Measurements from ENCODE around the gene GALT. TPM values are rescaled to one million over a fixed set of nuclear protein-coding genes. Genes with fewer than 3 reads are reported as not detected.

GALT gene
- total RNA-seq, 1 donor from 2014 or later, result 57.2 TPM

DNA sequence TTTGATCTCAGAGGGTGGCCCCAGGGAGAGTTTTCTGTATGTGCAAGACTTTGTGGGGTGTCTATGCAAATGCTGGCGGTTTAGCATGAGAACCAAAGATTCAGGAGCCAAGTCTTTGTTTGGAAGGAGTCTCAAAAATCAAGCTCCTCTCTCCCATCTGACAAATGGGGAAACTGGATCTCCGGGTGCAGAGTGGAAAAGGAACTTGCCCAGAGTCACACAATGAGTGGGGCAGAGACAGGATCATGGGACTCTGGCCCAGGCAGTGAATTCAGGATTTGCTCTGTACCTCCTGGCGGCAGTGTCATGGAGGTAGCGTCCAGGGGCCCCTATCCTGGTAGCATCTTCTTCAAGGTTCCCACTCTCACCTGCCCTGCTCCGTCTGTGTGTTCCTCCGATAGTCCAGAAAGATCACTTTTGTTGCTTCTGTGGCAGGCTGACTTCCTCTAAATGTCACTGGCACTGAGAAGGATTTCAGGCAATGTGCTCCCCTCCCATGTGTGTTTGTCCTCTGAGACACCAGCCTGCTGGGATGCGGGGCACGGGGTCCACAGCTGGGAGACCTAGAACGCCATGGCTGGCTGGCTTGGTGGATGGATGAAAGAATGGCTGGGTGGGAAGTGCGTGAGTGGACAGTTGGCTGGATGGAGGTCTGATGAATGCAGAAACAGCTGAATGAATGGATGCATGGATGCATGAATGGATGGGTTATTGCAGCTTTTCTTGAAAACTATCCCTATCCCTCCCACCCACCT lies 41.0 kb downstream of the GALT start:
- Mint-ChIP-seq H3K4me1 (ENCODE audit: unreplicated experiment) (no peaks in the 10 kb centered on the region), H3K4me3 (ENCODE audit: unreplicated experiment) (no peak overlapping the region), H3K36me3 (ENCODE audit: unreplicated experiment) (no peaks in the 10 kb centered on the region), H3K27ac (ENCODE audit: unreplicated experiment) (no peak overlapping the region), H3K9me3 (ENCODE audit: unreplicated experiment) (no peaks in the 10 kb centered on the region), H3K27me3 (ENCODE audit: unreplicated experiment) (no peaks in the 10 kb centered on the region)
- TF ChIP-seq, protein P1, sequence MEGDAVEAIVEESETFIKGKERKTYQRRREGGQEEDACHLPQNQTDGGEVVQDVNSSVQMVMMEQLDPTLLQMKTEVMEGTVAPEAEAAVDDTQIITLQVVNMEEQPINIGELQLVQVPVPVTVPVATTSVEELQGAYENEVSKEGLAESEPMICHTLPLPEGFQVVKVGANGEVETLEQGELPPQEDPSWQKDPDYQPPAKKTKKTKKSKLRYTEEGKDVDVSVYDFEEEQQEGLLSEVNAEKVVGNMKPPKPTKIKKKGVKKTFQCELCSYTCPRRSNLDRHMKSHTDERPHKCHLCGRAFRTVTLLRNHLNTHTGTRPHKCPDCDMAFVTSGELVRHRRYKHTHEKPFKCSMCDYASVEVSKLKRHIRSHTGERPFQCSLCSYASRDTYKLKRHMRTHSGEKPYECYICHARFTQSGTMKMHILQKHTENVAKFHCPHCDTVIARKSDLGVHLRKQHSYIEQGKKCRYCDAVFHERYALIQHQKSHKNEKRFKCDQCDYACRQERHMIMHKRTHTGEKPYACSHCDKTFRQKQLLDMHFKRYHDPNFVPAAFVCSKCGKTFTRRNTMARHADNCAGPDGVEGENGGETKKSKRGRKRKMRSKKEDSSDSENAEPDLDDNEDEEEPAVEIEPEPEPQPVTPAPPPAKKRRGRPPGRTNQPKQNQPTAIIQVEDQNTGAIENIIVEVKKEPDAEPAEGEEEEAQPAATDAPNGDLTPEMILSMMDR (IDR thresholded peaks at IDR 0.05), result no peak
- no peak for DNase-seq (ENCODE audit: extremely low spot score, unreplicated experiment)

DNA sequence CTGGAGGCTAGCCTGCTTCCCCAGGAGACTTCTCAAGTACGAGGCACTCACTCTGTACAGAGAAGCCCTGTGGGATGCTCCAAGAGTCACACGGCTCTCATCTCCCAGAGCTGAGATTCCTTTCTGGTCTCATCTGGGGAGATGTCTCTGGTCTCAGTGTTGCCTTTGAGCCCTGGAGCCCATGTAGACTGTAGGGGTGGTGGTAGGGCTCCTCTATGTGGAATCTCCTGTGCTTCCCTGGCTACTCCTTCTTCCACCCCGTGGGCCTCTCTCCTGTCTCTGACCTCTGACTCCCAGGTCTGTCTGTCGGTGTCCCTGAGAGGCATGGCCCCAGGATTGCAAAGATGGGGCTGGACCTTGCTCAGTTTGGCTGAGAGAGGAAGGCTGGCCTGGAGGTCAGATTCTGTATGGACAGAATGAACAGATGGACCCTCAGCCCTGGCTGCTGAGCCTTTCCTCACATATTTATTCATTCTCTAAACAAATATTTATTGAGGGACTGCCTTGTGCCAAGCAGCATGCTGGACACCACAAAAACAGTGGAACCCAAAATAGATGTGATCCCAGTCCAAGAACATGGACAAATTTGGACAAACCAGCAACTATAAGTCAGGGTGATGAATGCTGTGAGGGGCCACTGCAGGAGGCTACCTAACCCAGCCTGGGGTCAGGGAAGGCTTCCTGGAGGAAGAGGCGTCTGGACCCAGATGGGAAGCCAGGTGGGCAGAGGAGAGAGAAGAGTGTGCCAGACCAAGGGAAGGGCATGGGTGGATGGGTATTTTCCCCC lies 42.0 kb downstream of the GALT start:
- Mint-ChIP-seq H3K27me3 (ENCODE audit: unreplicated experiment) (no peaks in the 10 kb centered on the region), H3K9me3 (ENCODE audit: unreplicated experiment) (no peaks in the 10 kb centered on the region), H3K4me3 (ENCODE audit: unreplicated experiment) (no peak overlapping the region), H3K36me3 (ENCODE audit: unreplicated experiment) (no peaks in the 10 kb centered on the region), H3K27ac (ENCODE audit: unreplicated experiment) (no peak overlapping the region), H3K4me1 (ENCODE audit: unreplicated experiment) (no peaks in the 10 kb centered on the region)
- no peak for DNase-seq (ENCODE audit: extremely low spot score, unreplicated experiment)
- TF ChIP-seq, protein P1 (IDR thresholded peaks at IDR 0.05), result no peak

DNA sequence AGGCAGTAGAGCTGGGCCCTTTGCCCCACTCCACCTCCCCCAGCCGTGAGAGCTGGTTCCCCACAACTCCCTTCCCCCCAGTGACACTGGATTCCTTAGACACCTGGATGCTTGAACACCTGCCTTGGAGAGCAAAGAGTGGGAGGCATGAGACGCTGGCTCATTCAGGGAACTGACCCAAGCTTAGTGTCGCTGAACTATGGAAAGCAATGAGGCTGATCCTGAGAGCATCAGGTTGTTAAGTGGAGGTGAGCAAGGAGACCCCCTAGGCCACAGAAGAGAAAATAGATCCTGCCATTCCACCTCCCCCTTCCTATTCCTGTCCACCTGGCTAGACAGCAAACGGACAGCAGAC lies 42.6 kb downstream of the GALT start:
- H3K9me3 Mint-ChIP-seq (ENCODE audit: unreplicated experiment), result no peaks in the 10 kb centered on the region
- no peaks in the 10 kb centered on the region for H3K4me1 Mint-ChIP-seq (ENCODE audit: unreplicated experiment)
- H3K27ac Mint-ChIP-seq (ENCODE audit: unreplicated experiment), result no peak overlapping the region
- no peaks in the 10 kb centered on the region for H3K27me3 Mint-ChIP-seq (ENCODE audit: unreplicated experiment)
- DNase-seq (ENCODE audit: extremely low spot score, unreplicated experiment), result no peak
- H3K36me3 Mint-ChIP-seq (ENCODE audit: unreplicated experiment), result no peaks in the 10 kb centered on the region
- TF ChIP-seq, protein P1 (IDR thresholded peaks at IDR 0.05), result no peak
- H3K4me3 Mint-ChIP-seq (ENCODE audit: unreplicated experiment), result no peak overlapping the region

DNA sequence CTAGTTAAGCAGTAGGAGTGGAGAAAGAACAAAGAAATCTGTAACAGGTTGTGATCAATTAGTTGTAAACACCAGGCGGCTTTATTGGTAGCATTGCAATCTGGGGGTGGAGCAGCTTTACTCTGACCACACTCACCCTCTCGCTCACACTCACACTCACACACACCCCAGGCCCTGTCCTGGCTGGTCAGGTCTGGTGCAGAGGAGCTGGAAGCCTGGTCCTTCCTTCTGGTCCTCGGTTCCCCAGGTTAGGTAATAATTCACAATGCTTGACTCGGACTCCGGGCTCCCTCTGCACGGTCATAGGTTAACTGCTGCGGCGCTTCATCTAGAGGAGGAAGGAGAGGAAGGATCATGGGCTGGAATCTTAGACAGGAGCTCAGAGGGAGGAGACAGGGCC lies 43.0 kb downstream of the GALT start:
- no peak for DNase-seq (ENCODE audit: extremely low spot score, unreplicated experiment)
- no peaks in the 10 kb centered on the region for H3K36me3 Mint-ChIP-seq (ENCODE audit: unreplicated experiment)
- TF ChIP-seq, protein P1 (IDR thresholded peaks at IDR 0.05), result no peak
- no peaks in the 10 kb centered on the region for H3K27me3 Mint-ChIP-seq (ENCODE audit: unreplicated experiment)
- H3K27ac Mint-ChIP-seq (ENCODE audit: unreplicated experiment), result no peak overlapping the region
- H3K4me3 Mint-ChIP-seq (ENCODE audit: unreplicated experiment), result no peak overlapping the region
- H3K9me3 Mint-ChIP-seq (ENCODE audit: unreplicated experiment), result no peaks in the 10 kb centered on the region
- no peaks in the 10 kb centered on the region for H3K4me1 Mint-ChIP-seq (ENCODE audit: unreplicated experiment)

Measured in osteocyte (in vitro differentiated cells).